SK-N-SH treated with all-trans-retinoic acid at 6 μM for 48 hours (cell line): Measurements from ENCODE around the gene BRI3BP.

Experiments used
- ARNTL ChIP-seq: fragments of 450-650 bp; formaldehyde crosslinking; IDR thresholded peaks from 2 replicates; pipeline ENCODE4 v1.5.0; 2020; ENCODE audit warnings: low read depth, mild to moderate bottlenecking, moderate library complexity, borderline replicate concordance
- ISL1 ChIP-seq: fragments of 250-450 bp; sonication (Bioruptor Pico); IDR thresholded peaks from 2 replicates; pipeline ENCODE4 v2.1.2; 2022; ENCODE audit warnings: mild to moderate bottlenecking, moderate library complexity
- OSR1 ChIP-seq: fragments of 250-450 bp; sonication (Bioruptor Pico); IDR thresholded peaks from 2 replicates; pipeline ENCODE4 v1.8.0; 2022; ENCODE audit warnings: moderate library complexity, mild to moderate bottlenecking, inconsistent platforms
- RARB ChIP-seq: fragments of 250-450 bp; sonication (Bioruptor Pico); IDR thresholded peaks from 2 replicates; pipeline ENCODE4 v1.8.0; 2021; ENCODE audit warnings: mild to moderate bottlenecking, moderate library complexity
- SNAI2 ChIP-seq: fragments of 250-450 bp; sonication (Bioruptor Pico); IDR thresholded peaks from 2 replicates; pipeline ENCODE4 v1.5.0; 2020; ENCODE audit warnings: mild to moderate bottlenecking, moderate library complexity
- TCF4 ChIP-seq: fragments of 250-450 bp; sonication (Bioruptor Pico); IDR thresholded peaks from 2 replicates; pipeline ENCODE4 v1.8.0; 2021; ENCODE audit warnings: mild to moderate bottlenecking, moderate library complexity, borderline replicate concordance
- TOX ChIP-seq: fragments of 250-450 bp; sonication (Bioruptor Pico); IDR thresholded peaks from 2 replicates; pipeline ENCODE4 v1.8.0; 2021; ENCODE audit warnings: mild to moderate bottlenecking, moderate library complexity, borderline replicate concordance
- ZFP3 ChIP-seq: fragments of 250-450 bp; sonication (Bioruptor Pico); IDR thresholded peaks from 2 replicates; pipeline ENCODE4 v1.5.0; 2020; ENCODE audit warnings: mild to moderate bottlenecking, moderate library complexity
- ZFP30 ChIP-seq: fragments of 450-650 bp; formaldehyde crosslinking; IDR thresholded peaks from 2 replicates; pipeline ENCODE4 v1.5.0; 2022; ENCODE audit warnings: mild to moderate bottlenecking, moderate library complexity
- ZNF565 ChIP-seq: fragments of 450-650 bp; formaldehyde crosslinking; conservative IDR thresholded peaks from 2 replicates; pipeline ENCODE4 v1.5.0; 2020; ENCODE audit warnings: low read depth, mild to moderate bottlenecking, moderate library complexity
- ZNF70 ChIP-seq: fragments of 450-650 bp; formaldehyde crosslinking; IDR thresholded peaks from 2 replicates; pipeline ENCODE4 v1.5.0; 2020; ENCODE audit warnings: mild to moderate bottlenecking, moderate library complexity
- TF ChIP-seq, protein P1 (sequence below): fragments of 250-450 bp; sonication (Bioruptor Pico); IDR thresholded peaks from 2 replicates; pipeline ENCODE4 v1.8.0; 2020; ENCODE audit warnings: mild to moderate bottlenecking, moderate library complexity, borderline replicate concordance
- TF ChIP-seq, protein P2 (sequence below): fragments of 250-450 bp; sonication (Bioruptor Pico); IDR thresholded peaks from 2 replicates; pipeline ENCODE4 v1.8.0; 2021; ENCODE audit warnings: low read depth, mild to moderate bottlenecking, moderate library complexity, borderline replicate concordance
- TF ChIP-seq, protein P3 (sequence below): fragments of 250-450 bp; sonication (Bioruptor Pico); IDR thresholded peaks from 2 replicates; pipeline ENCODE4 v1.5.0; 2020; ENCODE audit warnings: mild to moderate bottlenecking, moderate library complexity

DNA sequence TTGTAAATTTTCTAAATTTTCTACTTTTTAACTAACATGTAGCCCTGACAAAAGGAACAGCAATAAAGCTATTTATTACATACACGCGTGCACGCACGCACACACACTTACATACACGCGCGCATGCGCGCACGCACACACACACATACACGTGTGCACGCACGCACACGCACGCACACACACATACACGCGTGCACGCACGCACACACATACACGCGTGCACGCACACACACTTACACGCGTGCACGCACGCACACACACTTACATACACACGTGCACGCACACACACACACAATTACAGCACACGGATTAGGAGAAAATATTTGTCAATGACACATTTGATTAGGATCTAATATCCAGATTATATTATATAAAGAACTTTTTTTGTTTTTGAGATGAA, 32.4 kb upstream of the BRI3BP start:
- TF ChIP-seq ISL1 (CRISPR knock-in tag) (no peak), ARNTL (CRISPR knock-in tag) (no peak), TCF4 (CRISPR knock-in tag) (no peak), ZNF565 (no peak), SNAI2 (CRISPR knock-in tag) (no peak), ZFP30 (CRISPR knock-in tag) (no peak), TOX (no peak), ZNF70 (no peak), ZFP3 (CRISPR knock-in tag) (no peak), RARB (CRISPR knock-in tag) (no peak), OSR1 (CRISPR knock-in tag) (no peak)
- TF ChIP-seq, protein P1, sequence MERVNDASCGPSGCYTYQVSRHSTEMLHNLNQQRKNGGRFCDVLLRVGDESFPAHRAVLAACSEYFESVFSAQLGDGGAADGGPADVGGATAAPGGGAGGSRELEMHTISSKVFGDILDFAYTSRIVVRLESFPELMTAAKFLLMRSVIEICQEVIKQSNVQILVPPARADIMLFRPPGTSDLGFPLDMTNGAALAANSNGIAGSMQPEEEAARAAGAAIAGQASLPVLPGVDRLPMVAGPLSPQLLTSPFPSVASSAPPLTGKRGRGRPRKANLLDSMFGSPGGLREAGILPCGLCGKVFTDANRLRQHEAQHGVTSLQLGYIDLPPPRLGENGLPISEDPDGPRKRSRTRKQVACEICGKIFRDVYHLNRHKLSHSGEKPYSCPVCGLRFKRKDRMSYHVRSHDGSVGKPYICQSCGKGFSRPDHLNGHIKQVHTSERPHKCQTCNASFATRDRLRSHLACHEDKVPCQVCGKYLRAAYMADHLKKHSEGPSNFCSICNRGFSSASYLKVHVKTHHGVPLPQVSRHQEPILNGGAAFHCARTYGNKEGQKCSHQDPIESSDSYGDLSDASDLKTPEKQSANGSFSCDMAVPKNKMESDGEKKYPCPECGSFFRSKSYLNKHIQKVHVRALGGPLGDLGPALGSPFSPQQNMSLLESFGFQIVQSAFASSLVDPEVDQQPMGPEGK: no peak
- TF ChIP-seq, protein P2, sequence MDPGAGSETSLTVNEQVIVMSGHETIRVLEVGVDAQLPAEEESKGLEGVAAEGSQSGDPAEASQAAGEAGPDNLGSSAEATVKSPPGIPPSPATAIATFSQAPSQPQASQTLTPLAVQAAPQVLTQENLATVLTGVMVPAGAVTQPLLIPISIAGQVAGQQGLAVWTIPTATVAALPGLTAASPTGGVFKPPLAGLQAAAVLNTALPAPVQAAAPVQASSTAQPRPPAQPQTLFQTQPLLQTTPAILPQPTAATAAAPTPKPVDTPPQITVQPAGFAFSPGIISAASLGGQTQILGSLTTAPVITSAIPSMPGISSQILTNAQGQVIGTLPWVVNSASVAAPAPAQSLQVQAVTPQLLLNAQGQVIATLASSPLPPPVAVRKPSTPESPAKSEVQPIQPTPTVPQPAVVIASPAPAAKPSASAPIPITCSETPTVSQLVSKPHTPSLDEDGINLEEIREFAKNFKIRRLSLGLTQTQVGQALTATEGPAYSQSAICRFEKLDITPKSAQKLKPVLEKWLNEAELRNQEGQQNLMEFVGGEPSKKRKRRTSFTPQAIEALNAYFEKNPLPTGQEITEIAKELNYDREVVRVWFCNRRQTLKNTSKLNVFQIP (CRISPR knock-in tag): no peak
- TF ChIP-seq, protein P3, sequence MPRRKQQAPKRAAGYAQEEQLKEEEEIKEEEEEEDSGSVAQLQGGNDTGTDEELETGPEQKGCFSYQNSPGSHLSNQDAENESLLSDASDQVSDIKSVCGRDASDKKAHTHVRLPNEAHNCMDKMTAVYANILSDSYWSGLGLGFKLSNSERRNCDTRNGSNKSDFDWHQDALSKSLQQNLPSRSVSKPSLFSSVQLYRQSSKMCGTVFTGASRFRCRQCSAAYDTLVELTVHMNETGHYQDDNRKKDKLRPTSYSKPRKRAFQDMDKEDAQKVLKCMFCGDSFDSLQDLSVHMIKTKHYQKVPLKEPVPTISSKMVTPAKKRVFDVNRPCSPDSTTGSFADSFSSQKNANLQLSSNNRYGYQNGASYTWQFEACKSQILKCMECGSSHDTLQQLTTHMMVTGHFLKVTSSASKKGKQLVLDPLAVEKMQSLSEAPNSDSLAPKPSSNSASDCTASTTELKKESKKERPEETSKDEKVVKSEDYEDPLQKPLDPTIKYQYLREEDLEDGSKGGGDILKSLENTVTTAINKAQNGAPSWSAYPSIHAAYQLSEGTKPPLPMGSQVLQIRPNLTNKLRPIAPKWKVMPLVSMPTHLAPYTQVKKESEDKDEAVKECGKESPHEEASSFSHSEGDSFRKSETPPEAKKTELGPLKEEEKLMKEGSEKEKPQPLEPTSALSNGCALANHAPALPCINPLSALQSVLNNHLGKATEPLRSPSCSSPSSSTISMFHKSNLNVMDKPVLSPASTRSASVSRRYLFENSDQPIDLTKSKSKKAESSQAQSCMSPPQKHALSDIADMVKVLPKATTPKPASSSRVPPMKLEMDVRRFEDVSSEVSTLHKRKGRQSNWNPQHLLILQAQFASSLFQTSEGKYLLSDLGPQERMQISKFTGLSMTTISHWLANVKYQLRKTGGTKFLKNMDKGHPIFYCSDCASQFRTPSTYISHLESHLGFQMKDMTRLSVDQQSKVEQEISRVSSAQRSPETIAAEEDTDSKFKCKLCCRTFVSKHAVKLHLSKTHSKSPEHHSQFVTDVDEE (CRISPR knock-in tag): no peak
